Measurements from ENCODE around the gene MYH4.

The MYH4 gene

DNA sequence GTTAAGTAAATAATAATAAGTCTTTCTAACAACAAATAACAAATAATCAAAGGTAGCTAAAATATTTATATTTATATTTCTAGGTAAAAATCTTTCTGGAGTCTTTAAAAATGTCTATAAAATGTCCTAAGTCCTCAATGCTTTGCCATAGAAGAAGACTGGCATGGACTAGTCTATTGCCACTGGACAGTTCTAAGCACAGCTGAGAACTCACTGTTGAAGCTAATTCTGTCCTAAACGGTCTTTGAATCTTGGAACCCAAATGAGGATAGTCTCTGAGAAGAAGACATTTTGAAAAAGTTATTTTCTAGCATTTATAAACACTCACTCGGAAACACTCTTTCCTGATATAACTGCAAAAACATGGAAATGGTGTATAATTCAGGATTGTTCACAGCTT lies 48.1 kb downstream of the MYH4 start:
- DNase-seq: no peak

DNA sequence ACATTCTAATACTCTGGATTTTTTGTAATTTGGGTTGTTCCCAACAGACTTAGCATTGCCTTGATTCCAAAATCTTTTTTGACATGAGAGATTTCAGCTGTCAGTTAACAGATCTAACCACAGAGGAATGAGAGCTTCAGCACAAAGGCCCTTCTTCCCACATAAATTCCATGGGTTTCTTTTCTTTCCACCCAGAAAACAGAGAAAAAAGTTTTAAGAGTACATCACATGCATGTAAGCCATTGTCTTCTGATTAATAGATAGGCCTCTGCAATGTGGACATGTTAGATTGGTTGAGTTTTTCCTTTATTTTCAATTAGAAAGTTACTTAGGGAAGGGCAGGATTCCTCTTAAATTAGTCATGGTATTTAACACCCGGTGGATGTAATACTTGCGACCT lies 48.5 kb downstream of the MYH4 start:
- DNase-seq: no peak

DNA sequence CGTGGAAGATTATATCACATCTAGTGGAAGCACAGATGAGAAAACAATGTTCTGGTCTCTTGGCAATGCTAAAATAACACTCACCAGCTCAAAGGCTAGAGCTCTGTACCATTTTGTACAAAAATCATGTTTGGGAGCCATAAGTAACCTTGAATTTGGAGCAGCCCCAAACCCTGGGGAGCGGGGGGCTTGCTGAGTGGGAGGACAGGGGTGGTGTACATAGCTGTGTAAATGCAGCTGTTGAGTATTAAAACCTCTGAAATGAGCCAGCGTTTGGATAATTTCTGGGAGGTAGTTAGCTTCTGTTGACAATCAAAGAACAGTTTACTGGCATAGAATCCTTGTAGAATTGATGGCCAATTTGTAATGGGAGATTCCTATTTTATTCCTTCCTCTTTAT lies 51.9 kb downstream of the MYH4 start:
- DNase-seq: no peak

DNA sequence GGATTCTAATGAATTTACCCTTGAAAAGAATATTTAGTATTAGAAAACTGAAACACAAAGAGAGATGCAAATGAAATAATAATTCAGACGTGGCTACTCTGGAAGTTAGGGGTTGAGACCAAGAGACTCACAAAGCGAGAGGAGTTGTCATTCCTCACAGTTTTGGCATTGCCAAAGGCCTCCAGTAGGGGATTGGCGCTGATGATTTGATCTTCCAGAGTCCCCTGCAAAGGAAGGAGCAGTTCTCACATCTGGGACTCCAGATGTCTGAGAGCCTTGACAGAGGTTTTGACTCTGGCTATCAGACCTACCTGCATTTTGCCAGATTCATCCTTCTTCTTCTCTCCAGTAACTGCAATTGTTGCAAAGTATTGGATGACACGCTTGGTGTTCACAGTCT lies 54.2 kb downstream of the MYH4 start:
- no peak for DNase-seq

DNA sequence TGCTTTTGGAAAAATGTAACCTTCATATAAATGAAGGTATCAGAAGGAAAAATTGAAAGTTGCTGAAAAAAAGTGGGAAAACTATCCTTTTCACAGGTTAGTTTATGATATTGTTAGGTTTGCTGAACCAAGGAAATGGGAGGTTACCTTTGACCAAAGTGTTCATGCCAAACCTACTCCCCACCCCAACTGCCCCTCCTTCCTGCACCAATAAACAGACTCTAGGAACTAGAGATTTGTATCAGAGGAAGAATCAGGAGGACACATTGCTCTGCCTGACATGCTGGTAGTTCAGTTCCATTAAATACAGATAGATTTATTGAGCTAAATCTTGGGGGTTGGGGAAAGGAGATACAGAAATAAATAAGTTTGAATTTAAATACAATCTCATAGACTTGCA lies 65.8 kb downstream of the MYH4 start:
- DNase-seq: no peak

DNA sequence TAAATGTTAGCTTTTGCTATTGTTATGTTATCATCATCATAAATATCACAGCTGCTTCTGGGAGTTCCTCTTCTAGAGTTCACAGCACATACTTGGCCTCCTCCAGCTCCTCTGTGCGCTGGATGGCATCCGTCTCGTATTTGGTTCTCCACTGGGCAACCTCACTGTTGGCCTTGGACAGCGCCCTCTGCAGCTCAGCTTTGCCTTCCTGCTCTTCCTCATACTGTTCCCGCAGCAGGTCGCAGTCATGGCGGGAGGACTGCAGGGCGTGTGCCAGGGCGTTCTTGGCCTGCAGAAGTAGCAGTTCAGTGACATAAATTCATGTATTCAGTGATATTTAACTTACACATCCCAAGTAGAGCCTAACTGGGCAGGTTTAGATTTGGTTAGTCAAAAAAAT lies 71.0 kb downstream of the MYH4 start:
- DNase-seq: no peak

DNA sequence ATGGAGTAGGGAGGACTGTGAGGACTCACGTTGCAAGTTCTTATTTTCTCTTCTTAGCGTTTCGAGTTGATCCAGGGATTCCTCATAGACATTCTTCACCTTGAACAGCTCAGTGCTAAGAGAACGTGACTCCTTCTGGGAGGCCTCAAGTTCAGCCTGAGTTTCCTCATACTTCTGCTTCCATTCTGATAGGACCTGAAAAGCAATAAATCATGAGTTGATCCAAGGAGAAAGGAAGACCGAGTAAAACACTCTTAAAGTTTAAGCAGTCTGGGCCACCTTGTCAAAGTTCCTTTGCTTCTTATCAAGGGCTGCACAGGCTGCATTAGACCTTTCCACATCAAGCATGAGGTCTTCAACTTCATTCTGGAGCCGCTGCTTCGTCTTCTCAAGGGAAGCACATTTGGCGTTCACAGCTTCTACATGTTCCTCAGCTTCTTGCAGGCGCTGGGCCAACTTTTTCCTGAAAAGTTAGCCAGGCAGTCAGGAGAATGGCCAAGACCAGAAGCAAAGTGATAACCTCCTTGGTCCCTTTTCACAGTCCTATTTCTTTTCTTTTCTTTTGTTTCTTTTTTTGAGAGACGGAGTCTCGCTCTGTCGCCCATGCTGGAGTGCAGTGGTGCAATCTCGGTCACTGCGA lies 72.7 kb downstream of the MYH4 start:
- DNase-seq: no peak

DNA sequence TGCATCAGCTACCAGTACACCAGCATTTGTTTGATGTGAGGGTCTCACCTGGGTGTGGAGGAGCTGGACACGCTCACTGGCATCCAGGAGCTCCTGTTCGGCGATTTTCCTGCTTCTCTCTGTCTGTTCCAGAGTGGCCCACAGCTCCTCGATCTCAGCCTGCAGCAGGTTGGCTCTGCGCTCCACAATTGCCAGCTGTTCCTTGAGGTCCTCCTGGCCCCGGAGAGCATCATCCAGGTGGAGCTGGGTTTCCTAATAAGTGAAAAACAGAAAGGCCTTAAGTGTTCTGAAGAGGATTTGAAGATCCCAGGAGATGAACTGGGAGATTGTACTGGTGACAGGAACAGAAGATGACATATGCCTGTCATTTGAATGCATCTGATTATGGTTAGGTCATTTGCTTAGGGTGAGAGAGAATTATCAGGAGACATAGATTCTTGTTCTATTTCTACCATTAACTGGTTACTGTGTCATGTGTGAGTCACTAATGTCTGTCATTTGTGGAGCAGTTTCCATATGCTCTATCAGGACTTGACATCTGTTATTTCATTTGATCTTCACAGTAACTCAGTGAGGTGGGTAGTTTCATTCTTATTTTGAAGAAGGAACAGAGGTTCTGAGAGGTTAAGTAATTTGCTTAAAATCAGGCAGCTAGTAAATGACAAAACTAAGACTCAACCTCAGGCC lies 75.0 kb downstream of the MYH4 start:
- DNase-seq: no peak

Measured in NCI-H2081 treated with DMSO at 0.1 percent for 48 hours (cell line).